Measurements from ENCODE around the gene FATE1.

The FATE1 gene

GRCh38 chrX:151698485-151698884 lies 17.4 kb upstream of the FATE1 start:
- no peak for DNase-seq
- ATAC-seq (ENCODE audit: insufficient read depth, low read depth), result no peak
- Histone ChIP-seq H3K4me2 (ENCODE audit: insufficient read depth, low read length) (no peak overlapping the region), H3K9ac (ENCODE audit: low read depth, low read length) (no peak overlapping the region), H4K20me1 (ENCODE audit: insufficient read depth, low read length) (no peaks in the 10 kb centered on the region), H3K4me1 (ENCODE audit: insufficient read depth, low read length) (no peaks in the 10 kb centered on the region), H3K36me3 (ENCODE audit: insufficient read depth, low read length) (no peaks in the 10 kb centered on the region), H3K27ac (ENCODE audit: low read length) (no peak overlapping the region), H3K4me3 (ENCODE audit: low read depth in 1 of 2, low read length in 2 of 2) (no peak overlapping the region), H3K27me3 (ENCODE audit: insufficient read depth, low read length, poor library complexity) (no peaks in the 10 kb centered on the region), H2AFZ (ENCODE audit: low read depth, low read length) (no peak overlapping the region), H3K79me2 (ENCODE audit: insufficient read depth, low read length) (no peaks in the 10 kb centered on the region), H3K9me3 (ENCODE audit: insufficient read depth, low read length, severe bottlenecking) (no peaks in the 10 kb centered on the region)
- TF ChIP-seq EZH2 (IDR thresholded peaks at IDR 0.05; ENCODE audit: borderline replicate concordance, low read depth, low read length, severe bottlenecking) (no peak), CTCF (IDR thresholded peaks at IDR 0.05; ENCODE audit: borderline replicate concordance, extremely low read depth, low read length, poor library complexity, severe bottlenecking) (no peak)

DNA sequence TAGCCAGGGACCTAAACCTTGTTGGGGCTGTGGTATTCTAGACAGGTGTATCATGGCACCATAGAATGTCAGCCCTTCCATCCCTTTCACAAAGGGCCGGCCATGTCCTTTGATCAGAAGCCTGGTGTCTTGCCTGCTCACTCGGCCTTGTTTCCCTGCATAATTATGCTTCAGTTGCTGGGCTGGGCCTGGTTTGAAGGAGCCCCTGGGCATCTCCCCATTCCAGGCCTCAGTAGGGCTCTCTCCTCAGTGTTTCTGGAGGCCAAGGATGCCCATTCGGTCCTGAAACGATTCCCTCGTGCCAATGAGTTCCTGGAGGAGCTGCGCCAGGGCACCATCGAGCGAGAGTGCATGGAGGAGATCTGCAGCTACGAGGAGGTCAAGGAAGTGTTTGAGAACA lies 16.1 kb upstream of the FATE1 start:
- TF ChIP-seq CTCF (IDR thresholded peaks at IDR 0.05; ENCODE audit: borderline replicate concordance, extremely low read depth, low read length, poor library complexity, severe bottlenecking), result no peak
- no peak for TF ChIP-seq EZH2 (IDR thresholded peaks at IDR 0.05; ENCODE audit: borderline replicate concordance, low read depth, low read length, severe bottlenecking)
- no peaks in the 10 kb centered on the region for H3K79me2 ChIP-seq (ENCODE audit: insufficient read depth, low read length)
- H3K4me2 ChIP-seq (ENCODE audit: insufficient read depth, low read length), result no peak overlapping the region
- H4K20me1 ChIP-seq (ENCODE audit: insufficient read depth, low read length), result no peaks in the 10 kb centered on the region
- no peak overlapping the region for H3K4me3 ChIP-seq (ENCODE audit: low read depth in 1 of 2, low read length in 2 of 2)
- H3K9ac ChIP-seq (ENCODE audit: low read depth, low read length), result no peak overlapping the region
- no peaks in the 10 kb centered on the region for H3K9me3 ChIP-seq (ENCODE audit: insufficient read depth, low read length, severe bottlenecking)
- no peak for ATAC-seq (ENCODE audit: insufficient read depth, low read depth)
- H3K36me3 ChIP-seq (ENCODE audit: insufficient read depth, low read length), result no peaks in the 10 kb centered on the region
- no peak overlapping the region for H3K27ac ChIP-seq (ENCODE audit: low read length)
- DNase-seq, result no peak
- no peaks in the 10 kb centered on the region for H3K27me3 ChIP-seq (ENCODE audit: insufficient read depth, low read length, poor library complexity)
- H2AFZ ChIP-seq (ENCODE audit: low read depth, low read length), result no peak overlapping the region
- no peaks in the 10 kb centered on the region for H3K4me1 ChIP-seq (ENCODE audit: insufficient read depth, low read length)

GRCh38 chrX:151700581-151700980 lies 15.3 kb upstream of the FATE1 start:
- Histone ChIP-seq H2AFZ (ENCODE audit: low read depth, low read length) (no peak overlapping the region), H3K9ac (ENCODE audit: low read depth, low read length) (no peak overlapping the region), H3K79me2 (ENCODE audit: insufficient read depth, low read length) (no peaks in the 10 kb centered on the region), H3K36me3 (ENCODE audit: insufficient read depth, low read length) (no peaks in the 10 kb centered on the region), H3K4me3 (ENCODE audit: low read depth in 1 of 2, low read length in 2 of 2) (no peak overlapping the region), H4K20me1 (ENCODE audit: insufficient read depth, low read length) (no peaks in the 10 kb centered on the region), H3K27me3 (ENCODE audit: insufficient read depth, low read length, poor library complexity) (no peaks in the 10 kb centered on the region), H3K27ac (ENCODE audit: low read length) (no peak overlapping the region), H3K4me1 (ENCODE audit: insufficient read depth, low read length) (no peaks in the 10 kb centered on the region), H3K4me2 (ENCODE audit: insufficient read depth, low read length) (no peak overlapping the region), H3K9me3 (ENCODE audit: insufficient read depth, low read length, severe bottlenecking) (no peaks in the 10 kb centered on the region)
- ATAC-seq (ENCODE audit: insufficient read depth, low read depth) (no peak), DNase-seq (no peak)
- no peak for TF ChIP-seq EZH2 (IDR thresholded peaks at IDR 0.05; ENCODE audit: borderline replicate concordance, low read depth, low read length, severe bottlenecking)
- no peak for TF ChIP-seq CTCF (IDR thresholded peaks at IDR 0.05; ENCODE audit: borderline replicate concordance, extremely low read depth, low read length, poor library complexity, severe bottlenecking)

DNA sequence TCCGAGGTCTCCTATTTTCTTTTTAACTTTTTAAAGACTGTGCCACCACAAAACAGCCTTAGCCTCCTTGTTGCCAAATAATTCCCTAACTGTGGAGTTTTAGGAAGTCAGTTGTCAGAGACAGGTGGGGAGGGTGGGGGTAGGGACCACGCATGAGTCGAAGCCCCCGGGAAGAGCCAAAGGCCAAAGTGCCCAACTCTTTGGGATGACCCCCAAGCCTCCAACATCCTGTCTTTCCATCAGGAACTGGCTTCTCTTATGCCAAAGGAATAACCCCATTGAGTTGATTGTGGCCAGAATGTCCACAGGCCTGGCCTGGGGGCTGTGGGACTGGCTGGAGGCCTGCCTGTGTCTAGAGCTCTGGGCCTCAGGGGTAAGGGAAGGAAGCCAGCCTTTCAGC lies 14.8 kb upstream of the FATE1 start:
- no peaks in the 10 kb centered on the region for H3K36me3 ChIP-seq (ENCODE audit: insufficient read depth, low read length)
- H3K27ac ChIP-seq (ENCODE audit: low read length), result no peak overlapping the region
- ATAC-seq (ENCODE audit: insufficient read depth, low read depth), result no peak
- H3K79me2 ChIP-seq (ENCODE audit: insufficient read depth, low read length), result no peaks in the 10 kb centered on the region
- H2AFZ ChIP-seq (ENCODE audit: low read depth, low read length), result no peak overlapping the region
- H3K4me1 ChIP-seq (ENCODE audit: insufficient read depth, low read length), result no peaks in the 10 kb centered on the region
- DNase-seq, result no peak
- H3K4me2 ChIP-seq (ENCODE audit: insufficient read depth, low read length), result no peak overlapping the region
- H3K4me3 ChIP-seq (ENCODE audit: low read depth in 1 of 2, low read length in 2 of 2), result no peak overlapping the region
- no peaks in the 10 kb centered on the region for H3K27me3 ChIP-seq (ENCODE audit: insufficient read depth, low read length, poor library complexity)
- H3K9me3 ChIP-seq (ENCODE audit: insufficient read depth, low read length, severe bottlenecking), result no peaks in the 10 kb centered on the region
- TF ChIP-seq EZH2 (IDR thresholded peaks at IDR 0.05; ENCODE audit: borderline replicate concordance, low read depth, low read length, severe bottlenecking) (no peak), CTCF (IDR thresholded peaks at IDR 0.05; ENCODE audit: borderline replicate concordance, extremely low read depth, low read length, poor library complexity, severe bottlenecking) (no peak)
- no peak overlapping the region for H3K9ac ChIP-seq (ENCODE audit: low read depth, low read length)
- no peaks in the 10 kb centered on the region for H4K20me1 ChIP-seq (ENCODE audit: insufficient read depth, low read length)
